K562 (cell line): ENCODE measurements around the gene ZNF546. TPM values are rescaled to one million over a fixed set of nuclear protein-coding genes. Genes with fewer than 3 reads are reported as not detected.
A peak's percentile ranks its signal among the peaks of the same experiment; 100 is the strongest.

ENCODE experiments used
- ATAC-seq: fragments of 200-7000 bp; cut with Tn5 transposase; 3 replicates; pipeline ENCODE4 v1.9.1; 2020; ENCODE audit warnings: moderate library complexity
- BruUV-seq: library from RNA; stranded (reverse); fragments of 400-500 nt; replicated peaks from 2 replicates; lab custom pipeline; 2021; lab: Mats Ljungman, UMichigan
- CTCF ChIA-PET: fragments of 300-600 bp; formaldehyde crosslinking; extraction: SDS; loops from one replicate; lab custom pipeline; 2021; ENCODE audit warnings: low intra/inter-chr PET ratio; lab: Yijun Ruan, JAX
- POLR2A ChIA-PET: fragments of 300-600, 350-650 bp; sonication (Branson Sonifier 250); formaldehyde crosslinking; extraction: SDS; loops from one replicate; lab custom pipeline; 2021; ENCODE audit warnings: antibody characterized with exemption, inconsistent platforms; lab: Yijun Ruan, JAX
- DNase-seq, 4 experiments: peaks; one replicate each; pipeline versions ENCODE4 v3.0.0 to v3.0.0-alpha.2; 2011 to 2018; ENCODE audit warnings: low spot score in 3 of 4, mixed read lengths in 3 of 4; ENCODE audit errors: extremely low read depth in 1 of 4
- FAIRE-seq: peaks from 2 replicates; lab custom pipeline; 2011; peaks lifted over from hg19 to GRCh38; lab: Jason Lieb, UNC
- H2AFZ ChIP-seq: 2 replicates; pipeline ENCODE4 v1.6.0; 2011; ENCODE audit warnings: low read depth, low read length, control low read depth, inconsistent platforms
- H3K27ac ChIP-seq: fragments of 200-600 bp; 3 replicates; pipeline ENCODE4 v1.8.0; 2011; ENCODE audit warnings: low read depth, mild to moderate bottlenecking, control low read depth, inconsistent platforms, low read length, moderate library complexity, mixed read lengths; ENCODE audit errors: extremely low read depth
- H3K27me3 ChIP-seq, 2 experiments: fragments of 300-600 bp in 1 of 2; 2 replicates in 1 of 2; 3 replicates in 1 of 2; pipeline versions ENCODE4 v1.6.0 to v1.8.0; 2011; ENCODE audit warnings: inconsistent platforms in 2 of 2, low read length in 2 of 2, mild to moderate bottlenecking in 1 of 2, mixed read lengths in 1 of 2, moderate library complexity in 1 of 2; ENCODE audit not compliant: control insufficient read depth in 2 of 2, insufficient read depth in 2 of 2
- H3K36me3 ChIP-seq: fragments of 300-600 bp; 3 replicates; pipeline ENCODE4 v1.8.0; 2011; ENCODE audit warnings: mild to moderate bottlenecking, low read length, inconsistent platforms; ENCODE audit not compliant: control insufficient read depth, insufficient read depth
- H3K4me1 ChIP-seq, 2 experiments: fragments of 200-600 bp in 1 of 2; replicated peaks in 1 of 2; 2 replicates in 1 of 2; 3 replicates in 1 of 2; pipeline versions ENCODE4 v1.5.1 to v1.8.0; 2011; ENCODE audit warnings: inconsistent platforms in 2 of 2, low read length in 2 of 2, mild to moderate bottlenecking in 1 of 2, mixed read lengths in 1 of 2, moderate library complexity in 1 of 2; ENCODE audit not compliant: control insufficient read depth in 2 of 2, insufficient read depth in 2 of 2
- H3K4me2 ChIP-seq: 2 replicates; pipeline ENCODE4 v1.6.1; 2011; ENCODE audit warnings: low read length, control low read depth, inconsistent platforms, mixed read lengths; ENCODE audit not compliant: insufficient read depth
- H3K4me3 ChIP-seq: fragments of 200-600 bp; sonication (generic), shearing (Covaris generic); 2 replicates; pipeline ENCODE4 v1.5.1; 2016; ENCODE audit warnings: control low read depth, inconsistent platforms
- H3K79me2 ChIP-seq: fragments of 200-600 bp; 3 replicates; pipeline ENCODE4 v1.8.0; 2011; ENCODE audit warnings: low read length, inconsistent platforms; ENCODE audit not compliant: control insufficient read depth, insufficient read depth
- H3K9ac ChIP-seq, 2 experiments: 2 replicates each; pipeline versions ENCODE4 v1.6.0 to v1.6.1; 2011; ENCODE audit warnings: low read depth in 2 of 2, low read length in 2 of 2, control low read depth in 1 of 2, inconsistent platforms in 1 of 2, mild to moderate bottlenecking in 1 of 2, mixed read lengths in 1 of 2; ENCODE audit not compliant: insufficient read depth in 1 of 2
- H3K9me1 ChIP-seq: one replicate; pipeline ENCODE4 v1.6.0; 2011; ENCODE audit warnings: inconsistent platforms, mild to moderate bottlenecking, low read length, moderate library complexity; ENCODE audit not compliant: control insufficient read depth, insufficient read depth
- H3K9me3 ChIP-seq: replicated peaks from 2 replicates; pipeline ENCODE4 v1.5.1; 2011; ENCODE audit warnings: low read depth, low read length, inconsistent platforms; ENCODE audit not compliant: control insufficient read depth, insufficient read depth
- H4K20me1 ChIP-seq: replicated peaks from 2 replicates; pipeline ENCODE4 v1.6.1; 2011; ENCODE audit warnings: low read length, inconsistent platforms, mixed read lengths; ENCODE audit not compliant: control insufficient read depth, insufficient read depth
- CBX3 ChIP-seq, 2 experiments: IDR thresholded peaks; 1 replicate in 1 of 2; 2 replicates in 1 of 2; pipeline ENCODE4 v1.6.1; 2012; ENCODE audit warnings: inconsistent platforms in 2 of 2, low read length in 2 of 2, borderline replicate concordance in 1 of 2, control low read depth in 1 of 2
- CC2D1A ChIP-seq: fragments of 450-650 bp; IDR thresholded peaks from 2 replicates; pipeline ENCODE4 v1.6.1; 2017; ENCODE audit warnings: mild to moderate bottlenecking
- CCNT2 ChIP-seq: IDR thresholded peaks from 2 replicates; pipeline ENCODE4 v1.6.1; 2011; ENCODE audit warnings: borderline replicate concordance, low read depth, mild to moderate bottlenecking, moderate library complexity, mixed read lengths, low read length; ENCODE audit not compliant: insufficient read length; ENCODE audit errors: extremely low read depth
- E4F1 ChIP-seq: fragments of 250-450 bp; sonication (Bioruptor Pico); IDR thresholded peaks from 2 replicates; pipeline ENCODE4 v1.5.0; 2021; ENCODE audit warnings: mild to moderate bottlenecking, borderline replicate concordance
- MED1 ChIP-seq: sonication (generic); formaldehyde crosslinking; IDR thresholded peaks from 2 replicates; pipeline ENCODE4 v1.8.1; 2023; ENCODE audit warnings: missing genetic modification reagents, borderline replicate concordance
- MXI1 ChIP-seq: IDR thresholded peaks from 2 replicates; pipeline ENCODE4 v1.6.1; 2011; ENCODE audit warnings: low read depth, mild to moderate bottlenecking, improper control_type of control experiment, low read length
- NCOA4 ChIP-seq: fragments of 450-650 bp; IDR thresholded peaks from 2 replicates; pipeline ENCODE4 v1.6.1; 2018; ENCODE audit warnings: mild to moderate bottlenecking; ENCODE audit not compliant: partially characterized antibody
- POLR2A ChIP-seq: fragments of 450-650 bp; conservative IDR thresholded peaks from 2 replicates; pipeline ENCODE4 v1.6.1; 2016
- POLR3A ChIP-seq: IDR thresholded peaks from 2 replicates; pipeline ENCODE4 v1.6.1; 2011; ENCODE audit warnings: borderline replicate concordance, mild to moderate bottlenecking, moderate library complexity; ENCODE audit not compliant: insufficient read length, insufficient read depth; ENCODE audit errors: extremely low read depth
- TCF3 ChIP-seq: sonication (generic); formaldehyde crosslinking; IDR thresholded peaks from 2 replicates; pipeline ENCODE4 v1.4.0; 2020; ENCODE audit warnings: mild to moderate bottlenecking, missing genetic modification reagents
- TCF7 ChIP-seq: sonication (generic); IDR thresholded peaks from 2 replicates; pipeline ENCODE4 v1.6.1; 2016; ENCODE audit warnings: antibody characterized with exemption, borderline replicate concordance
- TRIM28 ChIP-seq: fragments of 450-650 bp; IDR thresholded peaks from 2 replicates; pipeline ENCODE4 v1.6.1; 2017
- ZBED1 ChIP-seq: IDR thresholded peaks from 2 replicates; pipeline ENCODE4 v1.6.1; 2014
- ZNF143 ChIP-seq: sonication (generic); formaldehyde crosslinking; IDR thresholded peaks from 2 replicates; pipeline ENCODE4 v1.9.0; 2022; ENCODE audit warnings: mild to moderate bottlenecking, missing genetic modification reagents
- ZNF274 ChIP-seq: IDR thresholded peaks from 2 replicates; pipeline ENCODE4 v1.6.1; 2011; ENCODE audit warnings: low read depth, mild to moderate bottlenecking, low read length, moderate library complexity, borderline replicate concordance
- ZNF75A ChIP-seq: fragments of 450-650 bp; formaldehyde crosslinking; IDR thresholded peaks from 2 replicates; pipeline ENCODE4 v1.4.0; 2020; ENCODE audit warnings: mild to moderate bottlenecking
- WGBS: fragments of 100-300 bp; shearing (Covaris generic); methylation state at CpG from one replicate; pipeline ENCODE4 v1.1.6; 2016; ENCODE audit warnings: low coverage, mixed read lengths; ENCODE audit not compliant: insufficient coverage; ENCODE audit errors: missing lambda C conversion rate; 5-methylcytosine and 5-hydroxymethylcytosine counted together
- in situ Hi-C: fragments of 300-500 bp; cut with MboI; formaldehyde crosslinking; loops from 4 replicates; pipeline ENCODE4 v1.15.0; 2018; ENCODE audit warnings: inconsistent platforms, mixed read lengths
- intact Hi-C: fragments of 100-400 bp; cut with micrococcal nuclease; formaldehyde crosslinking; loops from 2 replicates; pipeline ENCODE4 v1.14.2; 2022
- polyA plus RNA-seq, 8 experiments: library from polyadenylated mRNA; depleted of rRNA in 4 of 8; stranded (reverse) in 5 of 8; unstranded in 3 of 8; fragments of >200 nt; fragmentation: Nextera tagmentation in 2 of 8; fragmentation: Illumina TruSeq in 1 of 8; extraction: Ambion mirVana in 2 of 8; extraction: Trizol in 1 of 8; gene quantifications; 2 replicates each; pipeline versions ENCODE4 v1.2.1 to v1.2.3, GENCODE V29; 2011 to 2014; ENCODE audit warnings: inconsistent platforms in 1 of 8, missing spikeins in 1 of 8
- total RNA-seq, 7 experiments: library from RNA; depleted of rRNA in 6 of 7; stranded (reverse); fragments of >200 nt in 6 of 7; fragmentation: Illumina TruSeq in 2 of 7; extraction: Trizol in 2 of 7; gene quantifications; 2 replicates each; pipeline versions ENCODE4 v1.2.1 to v1.2.3, GENCODE V29; 2011 to 2021; ENCODE audit warnings: low replicate concordance in 1 of 7

The ZNF546 gene
- total and polyA plus RNA-seq, 9 of the 15 experiments (the other 6 are each of a cell fraction or from before 2014, with no cell fraction given) = 0.73 to 5.1 (median 2.2) TPM

- H3K27ac ChIP-seq = no peak overlapping the region
- ChIA-PET POLR2A (no interaction called here), CTCF (no interaction called here)
- H3K4me3 ChIP-seq = no peak overlapping the region
- DNase-seq = no peak
- H3K79me2 ChIP-seq = no peaks in the 10 kb centered on the region
- BruUV-seq = no TSS peak
- no peak for FAIRE-seq
- in situ Hi-C loops = no loop called here
- WGBS = 20% methylated on average over 2 of the region's 2 CpGs
- no peak for TF ChIP-seq CC2D1A
- no peak for TF ChIP-seq E4F1 (CRISPR knock-in tag)
- no peak for TF ChIP-seq ZBED1
- peak; percentile 69; the same call in 1 of the 2 replicates for TF ChIP-seq TRIM28
- TF ChIP-seq ZNF143 (CRISPR knock-in tag) = no peak
- TF ChIP-seq POLR2A = no peak
- peak; percentile 29 to 31; a peak in 2 of 3 replicates for TF ChIP-seq CBX3 (IDR thresholded peaks at IDR 0.05; ENCODE audit: borderline replicate concordance in 1 of 2, low read length in 2 of 2)
- peak; percentile 82 for TF ChIP-seq ZNF274
- no peak for TF ChIP-seq TCF7
- TF ChIP-seq CCNT2 = no peak
- TF ChIP-seq NCOA4 = no peak
- no peak for TF ChIP-seq TCF3 (CRISPR knock-in tag)
- TF ChIP-seq ZNF75A (CRISPR knock-in tag) = peak; percentile 94
- TF ChIP-seq MXI1 = no peak
- no peak for TF ChIP-seq POLR3A
- no peak for TF ChIP-seq MED1 (CRISPR knock-in tag)
- TF ChIP-seq, all 486 proteins: peak for 4
- H3K9me1 ChIP-seq = no peaks in the 10 kb centered on the region
- no peaks in the 10 kb centered on the region for H3K36me3 ChIP-seq
- no peaks in the 10 kb centered on the region for H3K4me1 ChIP-seq
- no peak overlapping the region for H3K4me2 ChIP-seq
- H3K9ac ChIP-seq = no peak overlapping the region
- ATAC-seq = no peak
- H3K9me3 ChIP-seq = peaks cover 15% of the 10 kb centered on the region
- intact Hi-C loops = no loop called here
- no peaks in the 10 kb centered on the region for H3K27me3 ChIP-seq
- H2AFZ ChIP-seq = no peak overlapping the region
- no peaks in the 10 kb centered on the region for H4K20me1 ChIP-seq
Observed at GRCh38 chr19:40033989-40034560, 37.2 kb downstream of the ZNF546 start.
